ENCODE measurements around the gene EHD1. TPM values are rescaled to one million over a fixed set of nuclear protein-coding genes. Genes with fewer than 3 reads are reported as not detected.

The EHD1 gene
- total RNA-seq = 110 and 122 TPM in 2 replicates

GRCh38 chr11:64878494-64879243, at the start of gene EHD1:
EHD1 (minus strand) TSS chr11:64878621; CDS start chr11:64878464, 157 bp downstream.
- peak; percentile 87 for DNase-seq (ENCODE audit: low read depth, low spot score)

- DNase-seq (ENCODE audit: low read depth, low spot score) = no peak
Observed at GRCh38 chr11:64926689-64927088, 48.3 kb upstream of the EHD1 start.

- no peak for DNase-seq (ENCODE audit: low read depth, low spot score)
Observed at GRCh38 chr11:64925536-64926436, 47.4 kb upstream of the EHD1 start.

DNA sequence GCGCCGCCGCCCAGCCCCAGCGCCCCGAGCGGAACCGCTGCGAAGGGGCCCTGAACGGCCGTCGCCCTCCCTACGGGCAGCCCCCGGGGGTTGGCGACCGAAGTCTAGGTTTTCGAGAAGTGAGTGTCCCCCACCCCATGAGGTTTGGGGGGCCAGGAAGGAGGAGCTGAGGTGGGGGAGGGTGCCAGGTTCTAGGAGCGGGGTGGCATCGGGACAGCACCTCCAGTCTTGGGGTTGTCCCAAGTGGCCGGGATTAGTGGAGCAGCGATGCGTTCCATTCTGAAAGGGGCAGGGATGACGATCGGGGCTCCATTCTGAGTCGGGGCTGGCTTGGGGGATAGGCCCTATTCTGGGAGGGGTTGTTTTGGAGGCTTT, 46.5 kb upstream of the EHD1 start:
- DNase-seq (ENCODE audit: low read depth, low spot score) = no peak

DNA sequence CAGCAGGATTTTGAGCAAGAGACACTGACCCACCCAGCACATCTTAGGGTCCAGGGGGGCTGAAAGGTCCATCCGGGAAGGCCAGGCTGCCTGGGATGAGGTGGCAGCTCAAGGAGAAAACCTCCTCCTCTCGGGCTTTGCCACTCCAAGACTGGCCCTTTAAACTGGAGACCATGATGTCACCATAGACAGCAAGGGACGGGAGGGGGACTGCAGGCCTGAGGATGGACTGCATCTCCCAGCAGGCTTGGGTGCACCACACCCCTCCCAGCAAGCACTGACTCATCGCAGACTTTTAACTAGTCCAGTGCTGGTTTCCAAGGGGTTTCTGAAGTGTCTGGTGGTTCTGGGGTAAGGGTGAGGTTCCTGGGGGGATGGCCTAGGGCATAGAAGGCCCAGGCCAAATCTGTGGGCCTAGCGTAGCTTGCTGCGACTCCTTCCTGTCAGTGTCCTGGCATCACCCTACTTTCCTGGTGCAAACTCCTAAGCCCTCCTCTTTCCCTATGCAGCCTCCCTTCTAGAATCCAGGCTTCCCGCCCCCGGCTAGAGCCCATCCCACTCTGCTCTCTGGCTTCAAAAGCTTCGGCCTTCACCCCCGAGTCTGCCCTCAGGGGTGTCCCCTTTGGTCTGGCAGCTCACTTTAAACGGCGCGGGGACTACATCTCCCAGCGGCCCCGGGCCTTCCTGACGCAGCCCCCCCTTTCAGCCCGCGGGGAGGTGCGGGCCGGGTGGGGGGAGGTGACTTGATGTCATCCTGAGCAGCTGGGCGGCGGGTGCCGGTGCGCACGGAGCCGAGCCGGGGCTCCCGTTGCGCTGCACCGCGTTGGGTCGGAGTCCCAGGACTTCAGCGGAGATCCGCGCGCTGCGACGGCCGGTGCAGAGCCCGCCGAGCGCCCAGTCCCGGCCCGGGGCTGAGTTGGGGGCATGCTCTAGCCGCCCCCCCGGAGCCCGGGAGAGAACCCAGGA, 45.8 kb upstream of the EHD1 start, which contains the start of gene PPP2R5B:
TSS of gene PPP2R5B (plus strand) at position 746 of the 966 bp plus-strand sequence. CDS start 1,046 bp downstream, outside the sequence.
- DNase-seq (ENCODE audit: low read depth, low spot score) = peak; percentile 82

DNA sequence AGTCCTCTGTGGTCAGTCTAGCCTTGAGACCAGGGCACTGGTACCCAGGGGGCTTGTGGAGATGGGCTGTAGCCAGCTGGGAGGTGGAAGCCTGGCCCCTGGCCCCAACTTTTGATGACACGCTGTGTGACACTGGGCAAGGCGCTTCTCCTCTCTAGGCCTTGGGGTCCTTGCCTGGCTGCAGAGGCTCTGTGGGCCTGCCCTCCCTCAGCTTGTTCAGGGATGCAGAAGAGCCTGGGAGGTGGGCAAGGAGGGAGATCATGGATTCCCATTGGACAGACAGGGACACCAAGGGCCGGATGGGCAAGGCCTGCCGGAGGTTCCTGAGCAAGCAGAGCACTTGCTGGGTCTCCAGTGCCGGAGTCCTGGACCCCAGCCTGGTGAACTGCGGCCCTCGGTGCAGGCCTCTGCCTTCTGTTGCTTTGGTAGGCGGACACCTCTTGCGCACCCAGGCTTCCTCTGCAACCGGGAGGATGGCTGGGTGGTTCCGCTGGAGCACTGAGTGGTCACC, 44.8 kb upstream of the EHD1 start:
- DNase-seq (ENCODE audit: low read depth, low spot score) = no peak

GRCh38 chr11:64921384-64921783, 43.0 kb upstream of the EHD1 start:
- no peak for DNase-seq (ENCODE audit: low read depth, low spot score)

DNA sequence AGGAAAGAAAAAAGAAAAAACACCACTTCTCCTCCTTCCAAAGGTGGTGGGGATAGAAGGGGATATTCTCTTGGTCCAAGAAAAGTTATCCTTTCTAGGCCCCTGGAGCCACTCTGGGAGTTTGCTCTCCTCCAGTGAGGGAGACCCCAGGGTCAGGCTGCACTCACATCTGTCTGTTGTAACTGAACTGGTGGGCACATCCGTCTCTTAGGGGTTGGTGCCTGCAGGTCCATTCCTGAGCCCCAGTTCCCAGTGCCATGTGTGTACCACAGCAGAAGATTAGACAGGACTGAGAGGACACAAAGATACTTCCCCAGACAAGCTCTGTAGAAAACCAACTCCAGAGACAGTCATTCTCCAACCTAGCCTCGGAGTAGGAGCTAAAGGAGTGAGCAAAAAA, 41.7 kb upstream of the EHD1 start:
- DNase-seq (ENCODE audit: low read depth, low spot score) = no peak

- DNase-seq (ENCODE audit: low read depth, low spot score) = no peak
Observed at GRCh38 chr11:64919627-64920026, 41.2 kb upstream of the EHD1 start.

GRCh38 chr11:64918017-64918416, 39.6 kb upstream of the EHD1 start:
- no peak for DNase-seq (ENCODE audit: low read depth, low spot score)

GRCh38 chr11:64917663-64917995, 39.2 kb upstream of the EHD1 start:
- DNase-seq (ENCODE audit: low read depth, low spot score) = no peak

DNA sequence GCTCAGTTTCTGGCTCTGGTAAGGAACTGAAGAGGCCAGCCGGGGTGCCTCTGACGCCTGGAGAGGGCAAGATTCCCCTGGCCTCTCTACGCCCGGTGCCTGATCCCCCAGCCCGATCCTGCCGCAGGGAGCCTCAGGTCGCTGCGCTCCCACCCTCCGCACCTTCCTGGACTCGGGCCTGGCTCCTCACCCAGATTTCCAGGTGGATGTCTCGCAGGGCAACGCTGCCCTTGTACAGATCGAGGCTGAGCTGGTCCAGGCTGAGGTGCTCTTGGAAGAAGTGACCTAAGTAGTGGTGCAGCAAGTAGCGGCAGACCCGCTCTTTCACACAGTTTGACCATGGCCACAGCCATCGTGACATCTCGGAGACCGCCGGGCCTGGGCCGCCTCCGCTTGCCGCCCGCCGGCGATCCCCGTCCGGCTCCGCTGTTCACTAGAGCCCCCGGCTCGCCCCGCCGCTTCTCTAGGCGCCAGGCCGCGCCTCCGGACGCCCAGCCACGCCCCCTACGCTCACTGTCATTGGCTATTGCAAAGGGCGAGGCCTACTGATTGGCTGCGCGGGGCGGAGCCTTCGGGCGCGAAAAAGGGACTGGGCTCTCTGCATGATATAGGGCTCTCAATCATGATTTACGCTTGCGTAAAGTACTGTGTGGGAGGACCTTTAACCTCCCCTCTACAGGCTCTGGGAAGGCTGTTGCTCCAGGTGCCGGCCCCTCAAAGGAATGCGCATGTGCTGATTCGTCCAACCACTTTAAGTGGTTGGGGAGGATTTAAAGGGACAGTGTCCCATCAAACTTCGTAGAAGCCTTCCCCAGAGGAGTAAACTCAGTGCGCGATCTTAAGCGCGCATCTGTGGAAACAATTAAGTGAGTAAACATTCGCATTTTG, 38.6 kb upstream of the EHD1 start, which contains the start of gene ATG2A:
TSS of gene ATG2A (minus strand) at position 435 of the 888 bp plus-strand sequence. CDS start at position 361, 74 bp downstream.
- DNase-seq (ENCODE audit: low read depth, low spot score) = peak; percentile 99

DNA sequence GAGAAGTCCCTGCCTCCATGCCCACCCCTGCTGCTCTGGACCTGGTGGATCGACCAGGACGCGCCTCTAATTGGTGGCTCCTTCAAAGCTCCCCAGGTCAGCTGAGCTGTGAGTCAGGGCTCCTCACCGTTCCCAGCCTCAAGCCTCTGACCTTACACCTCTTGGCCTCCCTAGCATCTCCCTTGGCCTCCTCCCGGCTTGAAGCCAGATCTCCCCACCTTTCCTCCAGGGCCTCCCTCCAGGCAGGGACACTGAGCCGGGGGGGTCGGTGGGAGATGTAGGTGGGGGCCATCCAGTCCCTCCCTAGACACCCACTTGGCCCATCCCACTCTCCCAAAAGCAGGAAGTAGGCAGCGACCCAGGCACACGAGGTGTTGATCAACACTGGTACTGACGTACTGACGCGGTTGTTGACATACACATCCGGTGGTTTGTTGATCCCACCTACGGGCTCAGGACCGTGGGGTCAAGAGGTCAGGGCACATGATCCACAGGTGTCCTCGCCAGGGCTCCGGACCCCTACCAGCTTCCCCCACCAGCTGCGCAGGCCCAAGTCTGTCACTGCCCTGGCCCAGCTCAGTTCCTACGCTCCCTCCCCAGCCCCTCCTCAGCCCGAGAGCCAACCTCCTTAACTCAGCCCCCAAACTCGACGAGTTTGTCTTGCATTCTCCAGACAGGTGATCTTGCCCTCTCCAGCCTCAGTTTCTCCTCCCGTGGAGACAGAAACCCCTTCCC, 37.8 kb upstream of the EHD1 start:
- no peak for DNase-seq (ENCODE audit: low read depth, low spot score)

- DNase-seq (ENCODE audit: low read depth, low spot score) = no peak
Observed at GRCh38 chr11:64915376-64915887, 37.0 kb upstream of the EHD1 start.

GRCh38 chr11:64914123-64914522, 35.7 kb upstream of the EHD1 start:
- DNase-seq (ENCODE audit: low read depth, low spot score) = no peak

GRCh38 chr11:64913171-64913727, 34.8 kb upstream of the EHD1 start:
- DNase-seq (ENCODE audit: low read depth, low spot score) = no peak

DNA sequence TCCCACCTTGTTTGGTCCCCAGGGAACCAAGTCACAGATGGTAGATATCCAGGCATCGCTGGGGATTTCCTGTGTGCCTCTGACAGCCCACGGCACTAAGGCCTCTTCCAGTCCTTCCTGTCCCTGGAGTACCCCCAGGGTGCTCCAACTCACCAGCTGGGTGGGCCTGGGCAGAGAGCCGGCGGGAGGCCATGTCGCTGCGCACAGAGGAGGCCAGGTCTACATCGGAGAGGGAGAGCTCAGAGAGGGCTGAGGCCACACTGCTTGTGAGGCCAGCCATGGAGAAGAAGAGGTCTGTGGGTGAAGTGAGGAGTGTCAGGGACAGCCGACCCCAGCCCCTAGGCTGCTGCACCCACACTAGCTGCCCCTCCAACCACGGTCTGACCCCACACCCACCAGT, 33.3 kb upstream of the EHD1 start:
- no peak for DNase-seq (ENCODE audit: low read depth, low spot score)

DNA sequence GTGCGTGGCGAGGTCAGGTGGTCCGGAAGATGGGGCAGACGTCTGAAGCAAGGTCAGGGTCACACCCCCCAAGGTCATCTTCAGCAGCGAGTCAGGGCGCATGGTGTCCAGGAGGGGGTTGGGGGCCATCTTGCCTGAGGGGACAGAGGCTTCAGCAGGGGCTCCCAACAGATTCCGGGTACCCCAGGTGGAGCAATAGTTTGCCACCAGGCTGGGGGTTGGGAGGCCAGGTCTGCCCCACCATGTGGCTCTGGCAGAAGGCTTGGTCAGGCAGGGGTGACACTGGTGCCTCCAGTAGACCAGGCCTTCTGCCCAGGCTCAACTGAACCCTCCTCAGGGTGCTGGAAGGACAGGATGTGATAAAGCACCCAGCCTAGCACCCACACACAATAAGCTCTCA, 32.7 kb upstream of the EHD1 start:
- no peak for DNase-seq (ENCODE audit: low read depth, low spot score)

Data from pulmonary artery endothelial cell (primary cell).